Ishikawa (cell line): ENCODE data around the gene BLM.

ENCODE experiments used
- CEBPB ChIP-seq: IDR thresholded peaks from 2 replicates; pipeline ENCODE4 v1.6.1; 2012
- CREB1 ChIP-seq: IDR thresholded peaks from 2 replicates; pipeline ENCODE4 v1.6.1; 2012; ENCODE audit warnings: low read depth
- EGR1 ChIP-seq: IDR thresholded peaks from 2 replicates; pipeline ENCODE4 v1.6.1; 2012
- EP300 ChIP-seq: IDR thresholded peaks from 2 replicates; pipeline ENCODE4 v1.6.1; 2012; ENCODE audit warnings: borderline replicate concordance
- NFIC ChIP-seq: IDR thresholded peaks from 2 replicates; pipeline ENCODE4 v1.6.1; 2012
- RAD21 ChIP-seq: IDR thresholded peaks from 2 replicates; pipeline ENCODE4 v1.6.1; 2012; ENCODE audit warnings: low read depth
- REST ChIP-seq: IDR thresholded peaks from 2 replicates; pipeline ENCODE4 v1.6.1; 2012; ENCODE audit warnings: low read depth, mild to moderate bottlenecking
- TAF1 ChIP-seq: IDR thresholded peaks from 2 replicates; pipeline ENCODE4 v1.6.1; 2012; ENCODE audit warnings: low read depth, mild to moderate bottlenecking
- TCF12 ChIP-seq: IDR thresholded peaks from 2 replicates; pipeline ENCODE4 v1.6.1; 2012; ENCODE audit warnings: low read depth
- TEAD4 ChIP-seq: IDR thresholded peaks from 2 replicates; pipeline ENCODE4 v1.6.1; 2012
- USF1 ChIP-seq: IDR thresholded peaks from 2 replicates; pipeline ENCODE4 v1.6.1; 2012
- YY1 ChIP-seq: IDR thresholded peaks from 2 replicates; pipeline ENCODE4 v1.6.1; 2012; ENCODE audit warnings: low read depth
- ZBTB7A ChIP-seq: IDR thresholded peaks from 2 replicates; pipeline ENCODE4 v1.6.1; 2012; ENCODE audit warnings: low read depth
- TF ChIP-seq, protein P1 (sequence below): IDR thresholded peaks from 2 replicates; pipeline ENCODE4 v1.6.1; 2012

- TF ChIP-seq RAD21 (no peak), YY1 (no peak), NFIC (no peak), EP300 (no peak), REST (no peak), TAF1 (no peak), TCF12 (no peak), CEBPB (no peak), CREB1 (no peak), EGR1 (no peak), ZBTB7A (no peak), USF1 (no peak), TEAD4 (no peak)
- TF ChIP-seq, protein P1, sequence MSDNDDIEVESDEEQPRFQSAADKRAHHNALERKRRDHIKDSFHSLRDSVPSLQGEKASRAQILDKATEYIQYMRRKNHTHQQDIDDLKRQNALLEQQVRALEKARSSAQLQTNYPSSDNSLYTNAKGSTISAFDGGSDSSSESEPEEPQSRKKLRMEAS, result no peak
Measured at GRCh38 chr15:90864507-90864906, 147.4 kb downstream of the BLM start.
